Measurements from ENCODE around the gene SSBP2.

The SSBP2 gene

GRCh38 chr5:81395262-81395661 is 355.6 kb downstream of the SSBP2 start:
- ChIA-PET CTCF (interaction anchor here (0.8 to 1.9 kb wide), 2 partner anchors 9 to 864 kb away, joined by 3 to 4 read pairs; no protein-coding TSS in a partner anchor), POLR2A (no interaction called here)
- TF ChIP-seq CTCF (IDR thresholded peaks at IDR 0.05; ENCODE audit: insufficient read depth, low read length, missing control alignments) = no peak
- DNase-seq (ENCODE audit: low read depth, low spot score) = no peak
- no peak overlapping the region for H3K4me3 ChIP-seq (ENCODE audit: low read depth, low read length)

- DNase-seq (ENCODE audit: low read depth, low spot score) = no peak
- TF ChIP-seq CTCF (IDR thresholded peaks at IDR 0.05; ENCODE audit: insufficient read depth, low read length, missing control alignments) = no peak
- POLR2A ChIA-PET = no interaction called here
- CTCF ChIA-PET = interaction anchor here (0.9 to 1.9 kb wide), 3 partner anchors 9 to 865 kb away, joined by 4 read pairs; no protein-coding TSS in a partner anchor
- peak within 1 kb of the TSS; percentile 49 for H3K4me3 ChIP-seq (ENCODE audit: low read depth, low read length)
Measured at GRCh38 chr5:81393783-81394718, 356.8 kb downstream of the SSBP2 start, which contains the start of gene ACOT12. Gene ACOT12, minus strand, starts transcription at chr5:81394134. Its CDS starts 20 bp downstream, at chr5:81394114.

- peak overlapping the region; percentile 49 for H3K4me3 ChIP-seq (ENCODE audit: low read depth, low read length)
- ChIA-PET CTCF (interaction anchor here (1.2 kb wide), 1 partner anchor 8 kb away, joined by 4 read pairs; no protein-coding TSS in a partner anchor), POLR2A (no interaction called here)
- no peak for DNase-seq (ENCODE audit: low read depth, low spot score)
- no peak for TF ChIP-seq CTCF (IDR thresholded peaks at IDR 0.05; ENCODE audit: insufficient read depth, low read length, missing control alignments)
Measured at GRCh38 chr5:81393430-81393782, 357.5 kb downstream of the SSBP2 start.

GRCh38 chr5:81389025-81389424 is 361.9 kb downstream of the SSBP2 start:
- TF ChIP-seq CTCF (IDR thresholded peaks at IDR 0.05; ENCODE audit: insufficient read depth, low read length, missing control alignments) = no peak
- no peak overlapping the region for H3K4me3 ChIP-seq (ENCODE audit: low read depth, low read length)
- ChIA-PET POLR2A (no interaction called here), CTCF (no interaction called here)
- DNase-seq (ENCODE audit: low read depth, low spot score) = no peak

- CTCF ChIA-PET = interaction anchor here (1.4 kb wide), 1 partner anchor 837 kb away, joined by 3 read pairs; no protein-coding TSS in a partner anchor
Measured at GRCh38 chr5:81388169-81388568, 362.7 kb downstream of the SSBP2 start.

More at GRCh38 chr5:81388169-81388568, 362.7 kb downstream of the SSBP2 start:
- no peak overlapping the region for H3K4me3 ChIP-seq (ENCODE audit: low read depth, low read length)
- no peak for DNase-seq (ENCODE audit: low read depth, low spot score)
- TF ChIP-seq CTCF (IDR thresholded peaks at IDR 0.05; ENCODE audit: insufficient read depth, low read length, missing control alignments) = no peak
- POLR2A ChIA-PET = no interaction called here
